ENCODE data around the gene LIPK. TPM values are rescaled to one million over a fixed set of nuclear protein-coding genes. Genes with fewer than 3 reads are reported as not detected.
A peak's percentile ranks its signal among the peaks of the same experiment; 100 is the strongest.

LIPK gene
- total and polyA plus RNA-seq, 2 donors from 2014 or later, result not detected

GRCh38 chr10:88687853-88688467 is 18.1 kb upstream of the LIPK start:
- H3K9ac ChIP-seq (ENCODE audit: low read length in 3 of 3), result no peak overlapping the region
- no peaks in the 10 kb centered on the region for H3K27me3 ChIP-seq (ENCODE audit: control insufficient read depth, insufficient read depth, low read length)
- peak; percentile 46 for TF ChIP-seq CTCF (IDR thresholded peaks at IDR 0.05; ENCODE audit: borderline replicate concordance, extremely low read depth, insufficient read depth)
- no peaks in the 10 kb centered on the region for H3K36me3 ChIP-seq (ENCODE audit: control insufficient read depth in 2 of 3, insufficient read depth in 3 of 3, low read length in 3 of 3)
- peak in 1 of 5 donors; percentile 12 for DNase-seq
- intact Hi-C loops (cut with DNase I), result no loop called here
- H3K27ac ChIP-seq (ENCODE audit: low read depth in 2 of 2, low read length in 2 of 2), result no peak overlapping the region
- no peaks in the 10 kb centered on the region for H3K9me3 ChIP-seq (ENCODE audit: control insufficient read depth in 2 of 3, insufficient read depth in 1 of 3, low read length in 3 of 3)
- H3K4me1 ChIP-seq (ENCODE audit: control insufficient read depth in 2 of 3, insufficient read depth in 2 of 3, low read depth in 1 of 3, low read length in 3 of 3), result no peaks in the 10 kb centered on the region
- no peak overlapping the region for H3K4me3 ChIP-seq (ENCODE audit: low read length in 3 of 3)
- peak; percentile 50 for FAIRE-seq

GRCh38 chr10:88689366-88689765 is 16.7 kb upstream of the LIPK start:
- Histone ChIP-seq H3K27ac (ENCODE audit: low read depth in 2 of 2, low read length in 2 of 2) (no peak overlapping the region), H3K36me3 (ENCODE audit: control insufficient read depth in 2 of 3, insufficient read depth in 3 of 3, low read length in 3 of 3) (no peaks in the 10 kb centered on the region), H3K9ac (ENCODE audit: low read length in 3 of 3) (no peak overlapping the region), H3K9me3 (ENCODE audit: control insufficient read depth in 2 of 3, insufficient read depth in 1 of 3, low read length in 3 of 3) (no peaks in the 10 kb centered on the region), H3K4me1 (ENCODE audit: control insufficient read depth in 2 of 3, insufficient read depth in 2 of 3, low read depth in 1 of 3, low read length in 3 of 3) (no peaks in the 10 kb centered on the region), H3K27me3 (ENCODE audit: control insufficient read depth, insufficient read depth, low read length) (no peaks in the 10 kb centered on the region), H3K4me3 (ENCODE audit: low read length in 3 of 3) (no peak overlapping the region)
- intact Hi-C loops (cut with DNase I), result no loop called here
- no peak for DNase-seq
- FAIRE-seq, result no peak
- TF ChIP-seq CTCF (IDR thresholded peaks at IDR 0.05; ENCODE audit: borderline replicate concordance, extremely low read depth, insufficient read depth), result no peak

GRCh38 chr10:88693392-88694020 is 12.5 kb upstream of the LIPK start:
- no peak overlapping the region for H3K9ac ChIP-seq (ENCODE audit: low read length in 3 of 3)
- no peak overlapping the region for H3K4me3 ChIP-seq (ENCODE audit: low read length in 3 of 3)
- no peaks in the 10 kb centered on the region for H3K36me3 ChIP-seq (ENCODE audit: control insufficient read depth in 2 of 3, insufficient read depth in 3 of 3, low read length in 3 of 3)
- no peak for TF ChIP-seq CTCF (IDR thresholded peaks at IDR 0.05; ENCODE audit: borderline replicate concordance, extremely low read depth, insufficient read depth)
- FAIRE-seq (peak; percentile 66), DNase-seq (no peak)
- H3K9me3 ChIP-seq (ENCODE audit: control insufficient read depth in 2 of 3, insufficient read depth in 1 of 3, low read length in 3 of 3), result no peaks in the 10 kb centered on the region
- intact Hi-C loops (cut with DNase I), result no loop called here
- H3K27me3 ChIP-seq (ENCODE audit: control insufficient read depth, insufficient read depth, low read length), result no peaks in the 10 kb centered on the region
- H3K27ac ChIP-seq (ENCODE audit: low read depth in 2 of 2, low read length in 2 of 2), result no peak overlapping the region
- no peaks in the 10 kb centered on the region for H3K4me1 ChIP-seq (ENCODE audit: control insufficient read depth in 2 of 3, insufficient read depth in 2 of 3, low read depth in 1 of 3, low read length in 3 of 3)

All from kidney (tissue), 14 donors.